PC-3 (cell line): ENCODE measurements around the gene FAM216B. TPM values are rescaled to one million over a fixed set of nuclear protein-coding genes. Genes with fewer than 3 reads are reported as not detected.
A peak's percentile ranks its signal among the peaks of the same experiment; 100 is the strongest.

Source experiments
- ATAC-seq: fragments of 200-7000 bp; cut with Tn5 transposase; 2 replicates; pipeline ENCODE4 v1.9.1; 2020; ENCODE audit warnings: mild to moderate bottlenecking, moderate library complexity
- BruUV-seq: library from RNA; stranded (reverse); fragments of 400-500 nt; replicated peaks from 2 replicates; lab custom pipeline; 2021; lab: Mats Ljungman, UMichigan
- CTCF ChIA-PET: fragments of 300-600 bp; sonication (Branson Sonifier 250); formaldehyde crosslinking; loops from one replicate; lab custom pipeline; 2022; ENCODE audit warnings: antibody characterized with exemption; lab: Charles Lee
- POLR2A ChIA-PET: fragments of 300-600 bp; sonication (Branson Sonifier 250); formaldehyde crosslinking; loops from one replicate; lab custom pipeline; 2022; ENCODE audit warnings: antibody characterized with exemption; ENCODE audit not compliant: unreplicated experiment; lab: Charles Lee
- DNase-seq: peaks from one replicate; pipeline ENCODE4 v3.0.0-alpha.2; 2015
- H2AFZ ChIP-seq: fragments of 300-600 bp; sonication (generic); 2 replicates; pipeline ENCODE4 v1.6.0; 2016; ENCODE audit warnings: antibody characterized with exemption, low read length
- H3F3A ChIP-seq: fragments of 300-600 bp; sonication (generic); one replicate; pipeline ENCODE4 v1.6.0; 2017; ENCODE audit warnings: antibody characterized with exemption, low read length, control low read depth, mild to moderate bottlenecking; ENCODE audit not compliant: unreplicated experiment
- H3K27ac ChIP-seq: fragments of 300-600 bp; sonication (generic); 2 replicates; pipeline ENCODE4 v1.5.1; 2016; ENCODE audit warnings: mild to moderate bottlenecking, low read length
- H3K27me3 ChIP-seq: fragments of 300-600 bp; sonication (generic); 2 replicates; pipeline ENCODE4 v1.6.1; 2016; ENCODE audit warnings: low read length, mixed read lengths
- H3K36me3 ChIP-seq: fragments of 300-600 bp; sonication (generic); 2 replicates; pipeline ENCODE4 v1.6.1; 2016; ENCODE audit warnings: low read depth, mixed run types, low read length, mixed read lengths
- H3K4me1 ChIP-seq: fragments of 300-600 bp; sonication (generic); 2 replicates; pipeline ENCODE4 v1.5.1; 2016; ENCODE audit warnings: low read length; ENCODE audit not compliant: insufficient read depth
- H3K4me2 ChIP-seq: fragments of 300-600 bp; sonication (generic); 2 replicates; pipeline ENCODE4 v1.6.0; 2016; ENCODE audit warnings: low read length
- H3K4me3 ChIP-seq: fragments of 300-600 bp; sonication (generic); 2 replicates; pipeline ENCODE4 v1.5.1; 2016; ENCODE audit warnings: mild to moderate bottlenecking, low read length, mixed read lengths
- H3K79me2 ChIP-seq: fragments of 300-600 bp; sonication (generic); 2 replicates; pipeline ENCODE4 v1.6.1; 2017; ENCODE audit warnings: low read length, mixed read lengths
- H3K9ac ChIP-seq: fragments of 300-600 bp; sonication (generic); 2 replicates; pipeline ENCODE4 v1.6.0; 2016; ENCODE audit warnings: mild to moderate bottlenecking, low read length
- H3K9me2 ChIP-seq: fragments of 300-600 bp; sonication (generic); replicated peaks from 2 replicates; pipeline ENCODE4 v1.6.1; 2016; ENCODE audit warnings: mixed run types, low read length, mixed read lengths
- H3K9me3 ChIP-seq: fragments of 300-600 bp; sonication (generic); 2 replicates; pipeline ENCODE4 v1.6.1; 2016; ENCODE audit warnings: low read length, mixed read lengths
- H4K20me1 ChIP-seq: fragments of 300-600 bp; sonication (generic); 2 replicates; pipeline ENCODE4 v1.6.1; 2016; ENCODE audit warnings: low read length, mixed read lengths
- EZH2 ChIP-seq: fragments of 300-600 bp; sonication (generic); IDR thresholded peaks from one replicate; pipeline ENCODE4 v1.6.1; 2017; ENCODE audit warnings: antibody characterized with exemption, mild to moderate bottlenecking, low read length; ENCODE audit not compliant: unreplicated experiment
- EZH2phosphoT487 ChIP-seq: fragments of 300-600 bp; sonication (generic); IDR thresholded peaks from 2 replicates; pipeline ENCODE4 v1.6.1; 2018; ENCODE audit warnings: mild to moderate bottlenecking, antibody characterized with exemption, low read length, borderline replicate concordance
- intact Hi-C: fragments of 100-400 bp; cut with micrococcal nuclease; formaldehyde crosslinking; loops from 2 replicates; pipeline ENCODE4 v1.9.0; 2023
- total RNA-seq: library from RNA; depleted of rRNA; stranded (reverse); fragments of >200 nt; gene quantifications from 2 replicates; pipeline ENCODE4 v1.2.3, GENCODE V29; 2014
- TF ChIP-seq, protein P1 (sequence below): fragments of 300-600 bp; sonication (generic); conservative IDR thresholded peaks from 2 replicates; pipeline ENCODE4 v1.5.1; 2017; ENCODE audit warnings: antibody characterized with exemption, low read depth, mild to moderate bottlenecking, low read length

Gene FAM216B
- total RNA-seq, 1 experiment from 2014 or later = not detected

DNA sequence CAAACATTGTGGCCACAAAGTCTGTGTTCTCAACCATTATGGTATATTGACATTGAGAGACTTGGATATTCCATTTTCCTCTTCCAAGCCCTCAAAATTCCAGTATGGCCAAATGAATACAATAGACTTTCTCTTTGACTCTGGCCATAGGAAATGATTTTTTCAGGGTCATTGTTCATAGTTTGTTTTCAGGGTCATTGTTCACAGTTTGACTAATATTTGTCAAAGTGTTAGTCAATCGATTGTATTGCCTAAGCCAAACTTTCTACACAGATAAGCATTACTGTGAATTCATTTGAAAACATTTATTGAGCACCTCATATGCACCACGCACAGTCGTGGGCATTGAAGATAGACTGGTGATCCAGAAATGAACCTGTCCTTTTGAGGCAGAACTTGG, 22.9 kb upstream of the FAM216B start:
- no TSS peak for BruUV-seq
- H3K4me3 ChIP-seq = no peak overlapping the region
- H3K4me1 ChIP-seq = peaks cover 7% of the 10 kb centered on the region; the same call in 1 of the 2 replicates
- H3K27ac ChIP-seq = no peak overlapping the region
- no peaks in the 10 kb centered on the region for H3K9me3 ChIP-seq
- no peak overlapping the region for H3K9ac ChIP-seq
- H3K79me2 ChIP-seq = no peaks in the 10 kb centered on the region
- no peaks in the 10 kb centered on the region for H4K20me1 ChIP-seq
- no peak for ATAC-seq
- H3K9me2 ChIP-seq = no peaks in the 10 kb centered on the region
- DNase-seq = peak; percentile 13
- no peaks in the 10 kb centered on the region for H3K36me3 ChIP-seq
- no peaks in the 10 kb centered on the region for H3K27me3 ChIP-seq
- H3F3A ChIP-seq = no peaks in the 10 kb centered on the region
- ChIA-PET POLR2A (no interaction called here), CTCF (no interaction called here)
- no peak overlapping the region for H3K4me2 ChIP-seq
- no peak overlapping the region for H2AFZ ChIP-seq
- intact Hi-C loops = no loop called here
- TF ChIP-seq EZH2phosphoT487 (no peak), EZH2 (no peak)
- TF ChIP-seq, protein P1, sequence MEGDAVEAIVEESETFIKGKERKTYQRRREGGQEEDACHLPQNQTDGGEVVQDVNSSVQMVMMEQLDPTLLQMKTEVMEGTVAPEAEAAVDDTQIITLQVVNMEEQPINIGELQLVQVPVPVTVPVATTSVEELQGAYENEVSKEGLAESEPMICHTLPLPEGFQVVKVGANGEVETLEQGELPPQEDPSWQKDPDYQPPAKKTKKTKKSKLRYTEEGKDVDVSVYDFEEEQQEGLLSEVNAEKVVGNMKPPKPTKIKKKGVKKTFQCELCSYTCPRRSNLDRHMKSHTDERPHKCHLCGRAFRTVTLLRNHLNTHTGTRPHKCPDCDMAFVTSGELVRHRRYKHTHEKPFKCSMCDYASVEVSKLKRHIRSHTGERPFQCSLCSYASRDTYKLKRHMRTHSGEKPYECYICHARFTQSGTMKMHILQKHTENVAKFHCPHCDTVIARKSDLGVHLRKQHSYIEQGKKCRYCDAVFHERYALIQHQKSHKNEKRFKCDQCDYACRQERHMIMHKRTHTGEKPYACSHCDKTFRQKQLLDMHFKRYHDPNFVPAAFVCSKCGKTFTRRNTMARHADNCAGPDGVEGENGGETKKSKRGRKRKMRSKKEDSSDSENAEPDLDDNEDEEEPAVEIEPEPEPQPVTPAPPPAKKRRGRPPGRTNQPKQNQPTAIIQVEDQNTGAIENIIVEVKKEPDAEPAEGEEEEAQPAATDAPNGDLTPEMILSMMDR = no peak

DNA sequence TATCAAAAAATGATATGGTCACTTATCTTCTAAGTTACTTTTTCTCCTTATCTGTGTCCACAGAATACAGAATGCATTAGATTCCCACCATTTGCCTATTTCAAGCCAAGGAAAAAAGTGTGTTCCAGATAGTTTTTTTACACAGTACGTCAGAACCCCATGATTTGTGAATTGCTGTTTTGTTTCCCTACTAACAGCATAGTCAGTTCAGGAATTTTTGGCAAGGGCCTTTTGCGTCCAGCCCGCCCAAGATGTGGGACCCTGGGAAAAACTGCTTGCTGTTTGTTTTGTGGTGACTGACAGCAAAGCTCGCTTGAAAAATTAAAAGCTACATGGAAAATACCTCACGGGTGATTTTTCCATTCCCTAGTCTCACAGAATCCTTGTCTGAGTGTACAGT, 20.4 kb upstream of the FAM216B start:
- Histone ChIP-seq H3K4me1 (peaks cover 7% of the 10 kb centered on the region; the same call in 1 of the 2 replicates), H3K79me2 (no peaks in the 10 kb centered on the region), H3K9me3 (no peaks in the 10 kb centered on the region), H2AFZ (no peak overlapping the region), H3K36me3 (no peaks in the 10 kb centered on the region), H3K9me2 (no peaks in the 10 kb centered on the region), H4K20me1 (no peaks in the 10 kb centered on the region), H3K4me3 (no peak overlapping the region), H3F3A (no peaks in the 10 kb centered on the region), H3K27me3 (no peaks in the 10 kb centered on the region), H3K27ac (no peak overlapping the region), H3K9ac (no peak overlapping the region), H3K4me2 (no peak overlapping the region)
- no TSS peak for BruUV-seq
- ChIA-PET POLR2A (no interaction called here), CTCF (no interaction called here)
- intact Hi-C loops = no loop called here
- TF ChIP-seq EZH2phosphoT487 (no peak), EZH2 (no peak)
- TF ChIP-seq, protein P1 = no peak
- DNase-seq = no peak
- no peak for ATAC-seq

DNA sequence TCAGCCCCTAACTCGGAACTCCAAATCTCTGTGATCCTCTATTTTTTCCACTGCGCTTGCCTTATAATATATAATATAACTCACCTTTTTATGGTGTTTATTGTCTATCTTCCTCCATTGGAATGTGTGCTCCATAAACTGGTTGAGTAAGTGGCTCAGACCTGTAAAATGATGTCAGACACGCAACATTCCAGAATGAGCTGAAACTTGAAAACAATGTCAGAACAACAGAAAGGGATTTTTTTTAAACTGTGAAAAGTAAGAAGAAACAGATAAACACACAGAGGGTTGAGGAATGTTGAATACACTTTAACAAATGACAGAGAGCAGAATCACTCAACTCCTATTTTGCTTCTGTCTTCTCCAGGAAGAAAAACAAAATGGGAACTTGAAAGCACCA, 19.1 kb upstream of the FAM216B start:
- H3K4me2 ChIP-seq = no peak overlapping the region
- no peak overlapping the region for H3K4me3 ChIP-seq
- peaks cover 7% of the 10 kb centered on the region; the same call in 1 of the 2 replicates for H3K4me1 ChIP-seq
- no peak for ATAC-seq
- no peaks in the 10 kb centered on the region for H3K9me3 ChIP-seq
- intact Hi-C loops = no loop called here
- DNase-seq = peak; percentile 36
- H3K27ac ChIP-seq = peak overlapping the region; percentile 23; the same call in 1 of the 2 replicates
- no peak overlapping the region for H2AFZ ChIP-seq
- ChIA-PET POLR2A (no interaction called here), CTCF (no interaction called here)
- no peaks in the 10 kb centered on the region for H3F3A ChIP-seq
- no peaks in the 10 kb centered on the region for H4K20me1 ChIP-seq
- H3K79me2 ChIP-seq = no peaks in the 10 kb centered on the region
- H3K36me3 ChIP-seq = no peaks in the 10 kb centered on the region
- TF ChIP-seq EZH2 (no peak), EZH2phosphoT487 (no peak)
- TF ChIP-seq, protein P1 = no peak
- H3K9me2 ChIP-seq = no peaks in the 10 kb centered on the region
- BruUV-seq = no TSS peak
- H3K27me3 ChIP-seq = no peaks in the 10 kb centered on the region
- no peak overlapping the region for H3K9ac ChIP-seq
